ENCODE measurements around the gene BGN. TPM values are rescaled to one million over a fixed set of nuclear protein-coding genes. Genes with fewer than 3 reads are reported as not detected.

The BGN gene
- 9.0 and 27.9 TPM in 2 replicates for total RNA-seq

DNA sequence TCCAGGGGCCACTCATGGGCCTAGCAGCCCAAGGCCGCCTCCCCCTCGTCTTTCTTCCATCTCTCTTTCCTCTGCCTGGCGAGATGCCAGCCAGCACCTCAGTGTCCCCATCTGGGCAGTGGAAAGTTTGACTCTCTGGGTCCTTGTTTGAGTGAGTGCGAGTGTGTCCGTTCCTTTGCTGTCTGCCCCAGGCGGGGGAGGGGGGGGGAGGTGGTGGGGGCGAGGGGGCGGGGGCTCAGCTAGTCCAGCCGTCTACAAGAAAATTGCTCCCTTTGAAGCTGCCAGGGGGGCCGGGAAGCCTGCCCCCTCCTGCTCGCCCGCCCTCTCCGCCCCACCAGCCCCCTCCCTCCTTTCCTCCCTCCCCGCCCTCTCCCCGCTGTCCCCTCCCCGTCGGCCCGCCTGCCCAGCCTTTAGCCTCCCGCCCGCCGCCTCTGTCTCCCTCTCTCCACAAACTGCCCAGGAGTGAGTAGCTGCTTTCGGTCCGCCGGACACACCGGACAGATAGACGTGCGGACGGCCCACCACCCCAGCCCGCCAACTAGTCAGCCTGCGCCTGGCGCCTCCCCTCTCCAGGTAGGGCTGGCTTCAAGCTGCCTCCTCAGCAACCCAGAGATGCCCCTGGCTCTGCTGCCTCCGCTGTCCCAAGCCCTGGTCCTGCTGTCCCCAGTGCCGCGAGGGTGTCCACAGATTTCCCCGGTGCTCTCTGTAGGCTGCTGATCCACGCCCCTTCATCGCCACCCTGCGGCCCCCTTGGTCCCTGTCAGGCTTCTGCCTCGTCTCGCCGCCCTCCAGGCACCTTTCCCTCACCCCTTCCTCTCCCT is at the start of gene BGN:
TSS of gene BGN (plus strand) at position 440 of the 821 bp plus-strand sequence. CDS start 9,652 bp downstream, outside the sequence.

DNA sequence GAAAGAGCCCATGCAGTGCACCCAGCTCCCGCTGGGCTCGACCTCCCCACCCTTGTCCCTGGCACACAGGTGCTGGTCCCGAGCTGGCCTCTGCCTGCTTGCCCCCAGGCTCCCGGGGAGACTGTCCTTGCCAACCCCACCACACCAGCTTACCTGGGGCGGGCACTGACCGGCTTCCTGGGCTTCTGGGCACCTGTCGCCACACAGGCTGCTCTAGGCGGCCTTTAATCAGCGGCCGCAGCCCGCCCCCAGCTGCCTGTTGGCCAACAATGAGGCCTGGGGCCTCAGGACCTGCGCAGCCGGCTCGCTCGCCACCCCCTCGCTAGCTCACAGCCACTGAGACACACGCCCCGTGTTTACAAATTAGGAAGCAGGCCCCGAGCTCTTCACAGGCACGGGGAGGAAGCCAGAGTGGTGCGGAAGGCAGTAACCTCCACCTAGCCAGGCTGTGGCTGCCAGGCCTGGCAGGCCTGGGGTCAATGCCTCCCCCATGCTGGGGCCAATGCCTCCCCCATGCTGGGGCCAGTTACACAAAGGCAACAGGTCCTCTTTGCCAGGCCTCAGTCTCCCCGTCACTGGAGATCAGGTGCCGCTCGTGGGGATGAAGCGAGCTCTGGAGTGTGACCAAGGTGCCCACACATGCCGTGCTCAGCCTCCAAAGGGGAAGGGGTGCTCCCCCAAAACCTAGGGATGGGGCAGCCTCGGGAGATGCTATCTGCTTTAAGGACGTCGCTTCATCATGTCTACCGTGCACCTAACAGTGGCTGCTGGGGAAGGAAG is 48.7 kb upstream of the BGN start, which contains the start of gene TREX2:
TSS of gene TREX2 (minus strand) at position 201 of the 780 bp plus-strand sequence. CDS start 626 bp downstream, outside the sequence.

DNA sequence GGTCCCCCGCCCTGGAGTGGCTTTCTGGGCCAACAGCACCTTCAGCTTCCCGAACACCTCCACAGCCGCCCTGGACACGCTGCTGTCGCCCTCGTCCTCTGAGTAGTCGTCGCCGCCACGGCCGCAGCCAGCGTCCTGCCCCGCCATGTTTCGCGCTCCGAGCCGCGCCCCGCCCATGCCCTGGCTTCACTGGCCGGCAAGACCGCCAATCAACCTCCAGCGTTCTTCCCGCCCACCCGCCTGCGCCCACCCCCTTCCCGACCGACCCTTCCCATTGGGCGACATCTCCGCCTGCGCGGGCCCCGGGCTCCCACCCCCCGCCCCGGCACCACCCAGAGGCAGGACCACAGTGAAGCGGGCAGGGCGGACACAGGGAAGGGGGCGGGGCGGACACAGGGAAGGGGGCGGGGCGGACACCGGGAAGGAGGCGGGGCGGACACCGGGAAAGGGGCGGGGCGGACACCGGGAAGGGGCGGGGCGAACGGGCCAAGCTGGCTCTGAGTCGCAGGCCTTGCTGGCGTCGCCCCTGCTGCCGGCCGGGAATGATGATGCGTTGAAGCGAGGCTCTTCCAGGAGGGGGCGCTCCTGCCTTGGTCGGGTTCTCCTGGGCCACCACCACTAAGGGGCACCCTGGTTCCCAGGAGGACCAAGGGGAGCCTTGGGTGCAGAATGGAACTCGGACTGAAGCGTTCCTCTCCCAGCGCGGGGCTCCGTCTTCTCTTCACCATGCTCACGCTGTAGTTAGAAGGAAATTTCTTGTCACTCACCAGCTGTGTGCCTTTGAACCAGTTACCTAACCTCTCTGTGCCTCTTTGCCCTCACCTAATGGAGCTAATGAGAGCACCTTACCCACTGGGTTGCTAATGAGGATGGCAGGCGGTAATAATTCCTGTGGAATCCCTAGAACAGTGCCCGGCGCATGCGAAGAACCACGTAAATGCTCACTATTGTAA is 24.1 kb upstream of the BGN start, which contains the start of gene HAUS7:
TSS of gene HAUS7 (minus strand) at position 166 of the 953 bp plus-strand sequence. CDS start at position 147, 19 bp downstream.

DNA sequence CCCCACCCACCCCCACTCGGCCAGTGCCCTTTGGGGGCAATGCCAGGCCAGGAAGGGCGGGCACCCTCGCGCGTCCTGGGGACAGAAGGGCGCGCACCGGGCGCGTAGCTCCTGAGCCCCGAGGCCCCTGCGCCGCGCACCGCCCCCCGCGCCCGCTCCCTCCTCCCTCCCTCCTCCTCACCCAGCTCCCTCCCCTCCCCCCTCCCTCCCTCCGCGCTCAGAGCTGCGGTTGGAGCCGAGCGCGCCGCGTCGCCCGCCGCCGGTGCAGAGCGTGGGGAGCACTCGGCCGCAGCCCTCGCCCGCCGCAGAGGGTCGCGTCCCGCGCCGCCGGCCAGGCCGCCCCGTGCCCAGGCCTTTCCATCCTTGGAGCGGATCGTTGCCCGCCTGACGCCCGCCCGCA is 22.6 kb downstream of the BGN start, which contains the start of gene ATP2B3:
TSS of gene ATP2B3 (plus strand) at position 220 of the 400 bp plus-strand sequence. CDS start 18,606 bp downstream, outside the sequence.

Other genes with a start within 250 kb of the BGN start
- not detected in 2 replicates for gene PNMA6F, start 173.2 kb upstream of the BGN start, total RNA-seq
- gene ZNF275, start 160.8 kb upstream of the BGN start, total RNA-seq = 9.1 and 10.2 TPM in 2 replicates
- not detected in 2 replicates for gene PNMA6E, start 93.6 kb upstream of the BGN start, total RNA-seq
- gene ZFP92, start 83.5 kb upstream of the BGN start, total RNA-seq = 0.33 and 0.50 TPM in 2 replicates
- gene TREX2, start 48.9 kb upstream of the BGN start, total RNA-seq = 1.9 and 2.4 TPM in 2 replicates
- gene HAUS7, start 24.4 kb upstream of the BGN start, total RNA-seq = 19.6 and 32.5 TPM in 2 replicates
- under 0.01 TPM in 1 of 2 replicates, not detected in the other for gene ATP2B3, start 22.7 kb downstream of the BGN start, total RNA-seq
- gene CCNQ, start 104.2 kb downstream of the BGN start, total RNA-seq = 31.7 and 47.8 TPM in 2 replicates
- gene DUSP9, start 152.2 kb downstream of the BGN start, total RNA-seq = 0.11 TPM in 1 of 2 replicates, not detected in the other
- gene PNCK, start 178.8 kb downstream of the BGN start, total RNA-seq = 1.2 TPM in 1 of 2 replicates, not detected in the other
- gene SLC6A8, start 192.9 kb downstream of the BGN start, total RNA-seq = 7.0 and 19.5 TPM in 2 replicates
- gene BCAP31, start 229.4 kb downstream of the BGN start, total RNA-seq = 174 and 188 TPM in 2 replicates
- gene ABCD1, start 229.9 kb downstream of the BGN start, total RNA-seq = 9.6 and 11.0 TPM in 2 replicates